K562 (cell line): ENCODE measurements around the gene RESP18. TPM values are rescaled to one million over a fixed set of nuclear protein-coding genes. Genes with fewer than 3 reads are reported as not detected.

ENCODE experiments used
- ATAC-seq: fragments of 200-7000 bp; cut with Tn5 transposase; 3 replicates; pipeline ENCODE4 v1.9.1; 2020; ENCODE audit warnings: moderate library complexity
- BruUV-seq: library from RNA; stranded (reverse); fragments of 400-500 nt; replicated peaks from 2 replicates; lab custom pipeline; 2021; lab: Mats Ljungman, UMichigan
- CTCF ChIA-PET: fragments of 300-600 bp; formaldehyde crosslinking; extraction: SDS; loops from one replicate; lab custom pipeline; 2021; ENCODE audit warnings: low intra/inter-chr PET ratio; lab: Yijun Ruan, JAX
- POLR2A ChIA-PET: fragments of 300-600, 350-650 bp; sonication (Branson Sonifier 250); formaldehyde crosslinking; extraction: SDS; loops from one replicate; lab custom pipeline; 2021; ENCODE audit warnings: antibody characterized with exemption, inconsistent platforms; lab: Yijun Ruan, JAX
- DNase-seq, 4 experiments: peaks; one replicate each; pipeline versions ENCODE4 v3.0.0 to v3.0.0-alpha.2; 2011 to 2018; ENCODE audit warnings: low spot score in 3 of 4, mixed read lengths in 3 of 4; ENCODE audit errors: extremely low read depth in 1 of 4
- FAIRE-seq: peaks from 2 replicates; lab custom pipeline; 2011; peaks lifted over from hg19 to GRCh38; lab: Jason Lieb, UNC
- H2AFZ ChIP-seq: 2 replicates; pipeline ENCODE4 v1.6.0; 2011; ENCODE audit warnings: low read depth, low read length, control low read depth, inconsistent platforms
- H3K27ac ChIP-seq: fragments of 200-600 bp; 3 replicates; pipeline ENCODE4 v1.8.0; 2011; ENCODE audit warnings: low read depth, mild to moderate bottlenecking, control low read depth, inconsistent platforms, low read length, moderate library complexity, mixed read lengths; ENCODE audit errors: extremely low read depth
- H3K27me3 ChIP-seq, 2 experiments: fragments of 300-600 bp in 1 of 2; 2 replicates in 1 of 2; 3 replicates in 1 of 2; pipeline versions ENCODE4 v1.6.0 to v1.8.0; 2011; ENCODE audit warnings: inconsistent platforms in 2 of 2, low read length in 2 of 2, mild to moderate bottlenecking in 1 of 2, mixed read lengths in 1 of 2, moderate library complexity in 1 of 2; ENCODE audit not compliant: control insufficient read depth in 2 of 2, insufficient read depth in 2 of 2
- H3K36me3 ChIP-seq: fragments of 300-600 bp; 3 replicates; pipeline ENCODE4 v1.8.0; 2011; ENCODE audit warnings: mild to moderate bottlenecking, low read length, inconsistent platforms; ENCODE audit not compliant: control insufficient read depth, insufficient read depth
- H3K4me1 ChIP-seq, 2 experiments: fragments of 200-600 bp in 1 of 2; replicated peaks in 1 of 2; 2 replicates in 1 of 2; 3 replicates in 1 of 2; pipeline versions ENCODE4 v1.5.1 to v1.8.0; 2011; ENCODE audit warnings: inconsistent platforms in 2 of 2, low read length in 2 of 2, mild to moderate bottlenecking in 1 of 2, mixed read lengths in 1 of 2, moderate library complexity in 1 of 2; ENCODE audit not compliant: control insufficient read depth in 2 of 2, insufficient read depth in 2 of 2
- H3K4me2 ChIP-seq: 2 replicates; pipeline ENCODE4 v1.6.1; 2011; ENCODE audit warnings: low read length, control low read depth, inconsistent platforms, mixed read lengths; ENCODE audit not compliant: insufficient read depth
- H3K4me3 ChIP-seq: fragments of 200-600 bp; sonication (generic), shearing (Covaris generic); 2 replicates; pipeline ENCODE4 v1.5.1; 2016; ENCODE audit warnings: control low read depth, inconsistent platforms
- H3K79me2 ChIP-seq: fragments of 200-600 bp; 3 replicates; pipeline ENCODE4 v1.8.0; 2011; ENCODE audit warnings: low read length, inconsistent platforms; ENCODE audit not compliant: control insufficient read depth, insufficient read depth
- H3K9ac ChIP-seq, 2 experiments: 2 replicates each; pipeline versions ENCODE4 v1.6.0 to v1.6.1; 2011; ENCODE audit warnings: low read depth in 2 of 2, low read length in 2 of 2, control low read depth in 1 of 2, inconsistent platforms in 1 of 2, mild to moderate bottlenecking in 1 of 2, mixed read lengths in 1 of 2; ENCODE audit not compliant: insufficient read depth in 1 of 2
- H3K9me1 ChIP-seq: one replicate; pipeline ENCODE4 v1.6.0; 2011; ENCODE audit warnings: inconsistent platforms, mild to moderate bottlenecking, low read length, moderate library complexity; ENCODE audit not compliant: control insufficient read depth, insufficient read depth
- H3K9me3 ChIP-seq: replicated peaks from 2 replicates; pipeline ENCODE4 v1.5.1; 2011; ENCODE audit warnings: low read depth, low read length, inconsistent platforms; ENCODE audit not compliant: control insufficient read depth, insufficient read depth
- H4K20me1 ChIP-seq: replicated peaks from 2 replicates; pipeline ENCODE4 v1.6.1; 2011; ENCODE audit warnings: low read length, inconsistent platforms, mixed read lengths; ENCODE audit not compliant: control insufficient read depth, insufficient read depth
- ATF1 ChIP-seq, 2 experiments: fragments of 450-650 bp in 1 of 2; IDR thresholded peaks; 2 replicates each; pipeline ENCODE4 v1.6.1; 2016; ENCODE audit warnings: missing compliant biosample characterization in 1 of 2, missing genetic modification characterization in 1 of 2
- CEBPG ChIP-seq, 3 experiments: fragments of 200-800 bp in 1 of 3; sonication (Bioruptor generic) in 1 of 3; sonication (generic) in 1 of 3; formaldehyde crosslinking in 1 of 3; IDR thresholded peaks in 2 of 3; conservative IDR thresholded peaks in 1 of 3; 2 replicates each; pipeline versions ENCODE4 v1.6.1 to v1.8.0; 2016 to 2022; ENCODE audit warnings: missing compliant biosample characterization in 2 of 3, missing genetic modification characterization in 2 of 3, mild to moderate bottlenecking in 1 of 3, missing genetic modification reagents in 1 of 3
- CREM ChIP-seq: IDR thresholded peaks from 2 replicates; pipeline ENCODE4 v1.6.1; 2014; ENCODE audit warnings: antibody characterized with exemption, low read depth
- CTBP1 ChIP-seq: fragments of 450-650 bp; IDR thresholded peaks from 2 replicates; pipeline ENCODE4 v1.6.1; 2016; ENCODE audit warnings: borderline replicate concordance
- DDX20 ChIP-seq: fragments of 450-650 bp; IDR thresholded peaks from 2 replicates; pipeline ENCODE4 v1.6.1; 2016; ENCODE audit warnings: missing genetic modification characterization, low read depth, mild to moderate bottlenecking, missing compliant biosample characterization, moderate library complexity
- EGR1 ChIP-seq: fragments of 450-650 bp; conservative IDR thresholded peaks from 2 replicates; pipeline ENCODE4 v1.6.1; 2017; ENCODE audit warnings: mild to moderate bottlenecking
- ERF ChIP-seq: fragments of 450-650 bp; formaldehyde crosslinking; IDR thresholded peaks from 2 replicates; pipeline ENCODE4 v1.4.0; 2020; ENCODE audit warnings: mild to moderate bottlenecking, mixed read lengths
- ESRRB ChIP-seq: fragments of 250-450 bp; sonication (Bioruptor Pico); IDR thresholded peaks from 2 replicates; pipeline ENCODE4 v1.5.0; 2020; ENCODE audit warnings: mild to moderate bottlenecking, moderate library complexity, borderline replicate concordance
- FOXM1 ChIP-seq, 2 experiments: fragments of 450-650 bp in 1 of 2; sonication (generic) in 1 of 2; formaldehyde crosslinking in 1 of 2; IDR thresholded peaks; 2 replicates each; pipeline versions ENCODE4 v1.6.1 to v1.9.0; 2017 to 2022; ENCODE audit warnings: low read depth in 2 of 2, mild to moderate bottlenecking in 2 of 2, missing genetic modification reagents in 1 of 2, moderate library complexity in 1 of 2
- LEF1 ChIP-seq: fragments of 450-650 bp; IDR thresholded peaks from 2 replicates; pipeline ENCODE4 v1.6.1; 2016; ENCODE audit warnings: mild to moderate bottlenecking
- MAFG ChIP-seq: fragments of 450-650 bp; conservative IDR thresholded peaks from 2 replicates; pipeline ENCODE4 v1.6.1; 2016; ENCODE audit warnings: missing genetic modification characterization, missing compliant biosample characterization
- NCOA2 ChIP-seq, 2 experiments: fragments of 450-650 bp; IDR thresholded peaks; 2 replicates each; pipeline ENCODE4 v1.6.1; 2018; ENCODE audit warnings: mild to moderate bottlenecking in 2 of 2, moderate library complexity in 1 of 2; ENCODE audit not compliant: partially characterized antibody in 2 of 2
- NFATC3 ChIP-seq: fragments of 450-650 bp; IDR thresholded peaks from 2 replicates; pipeline ENCODE4 v1.6.1; 2017; ENCODE audit warnings: mild to moderate bottlenecking
- NRF1 ChIP-seq, 2 experiments: fragments of 450-650 bp; IDR thresholded peaks in 1 of 2; conservative IDR thresholded peaks in 1 of 2; 2 replicates each; pipeline ENCODE4 v1.6.1; 2014; ENCODE audit warnings: mild to moderate bottlenecking in 2 of 2
- PRPF4 ChIP-seq: fragments of 200-400 bp; formaldehyde crosslinking; IDR thresholded peaks from one replicate; pipeline ENCODE4 v1.6.1; 2017; ENCODE audit warnings: low read length, low read depth, mild to moderate bottlenecking; ENCODE audit not compliant: insufficient read depth, poor library complexity, severe bottlenecking
- SAFB2 ChIP-seq: fragments of 200-400 bp; formaldehyde crosslinking; IDR thresholded peaks from 2 replicates; pipeline ENCODE4 v1.6.1; 2018; ENCODE audit warnings: borderline replicate concordance, low read length, low read depth, moderate library complexity; ENCODE audit not compliant: severe bottlenecking
- YBX1 ChIP-seq: fragments of 450-650 bp; IDR thresholded peaks from 2 replicates; pipeline ENCODE4 v1.7.1; 2016; ENCODE audit warnings: mild to moderate bottlenecking
- ZFP36 ChIP-seq: fragments of 150-350 bp; IDR thresholded peaks from 2 replicates; pipeline ENCODE4 v1.6.1; 2018; ENCODE audit warnings: low read length, low read depth; ENCODE audit not compliant: partially characterized antibody
- ZNF239 ChIP-seq: fragments of 250-450 bp; sonication (Bioruptor Pico); IDR thresholded peaks from 2 replicates; pipeline ENCODE4 v1.4.0; 2020; ENCODE audit warnings: mild to moderate bottlenecking
- ZNF707 ChIP-seq: fragments of 250-450 bp; sonication (Bioruptor Pico); conservative IDR thresholded peaks from 2 replicates; pipeline ENCODE4 v1.8.0; 2022; ENCODE audit warnings: inconsistent platforms, mild to moderate bottlenecking, moderate library complexity
- WGBS: fragments of 100-300 bp; shearing (Covaris generic); methylation state at CpG from one replicate; pipeline ENCODE4 v1.1.6; 2016; ENCODE audit warnings: low coverage, mixed read lengths; ENCODE audit not compliant: insufficient coverage; ENCODE audit errors: missing lambda C conversion rate; 5-methylcytosine and 5-hydroxymethylcytosine counted together
- in situ Hi-C: fragments of 300-500 bp; cut with MboI; formaldehyde crosslinking; loops from 4 replicates; pipeline ENCODE4 v1.15.0; 2018; ENCODE audit warnings: inconsistent platforms, mixed read lengths
- intact Hi-C: fragments of 100-400 bp; cut with micrococcal nuclease; formaldehyde crosslinking; loops from 2 replicates; pipeline ENCODE4 v1.14.2; 2022
- polyA plus RNA-seq, 8 experiments: library from polyadenylated mRNA; depleted of rRNA in 4 of 8; stranded (reverse) in 5 of 8; unstranded in 3 of 8; fragments of >200 nt; fragmentation: Nextera tagmentation in 2 of 8; fragmentation: Illumina TruSeq in 1 of 8; extraction: Ambion mirVana in 2 of 8; extraction: Trizol in 1 of 8; gene quantifications; 2 replicates each; pipeline versions ENCODE4 v1.2.1 to v1.2.3, GENCODE V29; 2011 to 2014; ENCODE audit warnings: inconsistent platforms in 1 of 8, missing spikeins in 1 of 8
- total RNA-seq, 7 experiments: library from RNA; depleted of rRNA in 6 of 7; stranded (reverse); fragments of >200 nt in 6 of 7; fragmentation: Illumina TruSeq in 2 of 7; extraction: Trizol in 2 of 7; gene quantifications; 2 replicates each; pipeline versions ENCODE4 v1.2.1 to v1.2.3, GENCODE V29; 2011 to 2021; ENCODE audit warnings: low replicate concordance in 1 of 7
- TF ChIP-seq, protein P1 (sequence below): fragments of 450-650 bp; formaldehyde crosslinking; IDR thresholded peaks from 2 replicates; pipeline ENCODE4 v1.4.0; 2022; ENCODE audit warnings: missing genetic modification characterization
- TF ChIP-seq, protein P2 (sequence below): fragments of 450-650 bp; conservative IDR thresholded peaks from 2 replicates; pipeline ENCODE4 v1.6.1; 2016; ENCODE audit warnings: missing genetic modification characterization, low read depth, mild to moderate bottlenecking, missing compliant biosample characterization, moderate library complexity

Gene RESP18
- total and polyA plus RNA-seq, 9 of the 15 experiments (the other 6 are each of a cell fraction or from before 2014, with no cell fraction given), result not detected

GRCh38 chr2:219309278-219309677, 23.3 kb downstream of the RESP18 start, which contains the start of gene PTPRN:
TSS of gene PTPRN (minus strand) at chr2:219309401. CDS start at chr2:219309332, 69 bp downstream.
- DNase-seq (peak in 2 of 4 experiments; percentile 42 to 48), FAIRE-seq (no peak), ATAC-seq (no peak)
- Histone ChIP-seq H2AFZ (no peak within 1 kb of the TSS), H3K4me2 (peak within 1 kb of the TSS; percentile 65), H3K27ac (no peak within 1 kb of the TSS), H3K9me1 (no peaks in the 10 kb centered on the region), H3K4me3 (peak within 1 kb of the TSS; percentile 22), H3K36me3 (no peaks in the 10 kb centered on the region), H3K79me2 (no peaks in the 10 kb centered on the region), H3K4me1 (peaks cover 0 to 15% of the 10 kb centered on the region in 2 experiments; a peak in 2 of 5 replicates), H3K27me3 (peaks cover 6 to 22% of the 10 kb centered on the region in 2 experiments; a peak in 3 of 5 replicates), H3K9me3 (no peaks in the 10 kb centered on the region), H4K20me1 (no peaks in the 10 kb centered on the region), H3K9ac (no peak within 1 kb of the TSS)
- ChIA-PET CTCF (no interaction called here), POLR2A (interaction anchor here (0.6 to 1.0 kb wide), 3 partner anchors 9 to 1209 kb away, joined by 3 read pairs; no protein-coding TSS in a partner anchor)
- in situ Hi-C loops (no loop called here), intact Hi-C loops (no loop called here)
- no TSS peak for BruUV-seq
- 4% methylated on average over 19 of the region's 37 CpGs for WGBS
- no peak for TF ChIP-seq PRPF4
- no peak for TF ChIP-seq CTBP1
- TF ChIP-seq, protein P1, sequence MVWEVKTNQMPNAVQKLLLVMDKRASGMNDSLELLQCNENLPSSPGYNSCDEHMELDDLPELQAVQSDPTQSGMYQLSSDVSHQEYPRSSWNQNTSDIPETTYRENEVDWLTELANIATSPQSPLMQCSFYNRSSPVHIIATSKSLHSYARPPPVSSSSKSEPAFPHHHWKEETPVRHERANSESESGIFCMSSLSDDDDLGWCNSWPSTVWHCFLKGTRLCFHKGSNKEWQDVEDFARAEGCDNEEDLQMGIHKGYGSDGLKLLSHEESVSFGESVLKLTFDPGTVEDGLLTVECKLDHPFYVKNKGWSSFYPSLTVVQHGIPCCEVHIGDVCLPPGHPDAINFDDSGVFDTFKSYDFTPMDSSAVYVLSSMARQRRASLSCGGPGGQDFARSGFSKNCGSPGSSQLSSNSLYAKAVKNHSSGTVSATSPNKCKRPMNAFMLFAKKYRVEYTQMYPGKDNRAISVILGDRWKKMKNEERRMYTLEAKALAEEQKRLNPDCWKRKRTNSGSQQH (CRISPR knock-in tag), result no peak
- no peak for TF ChIP-seq SAFB2
- TF ChIP-seq FOXM1 (IDR thresholded peaks at IDR 0.05; ENCODE audit: low read depth), result no peak
- no peak for TF ChIP-seq FOXM1 (CRISPR knock-in tag; IDR thresholded peaks at IDR 0.05; ENCODE audit: low read depth)
- no peak for TF ChIP-seq ZNF707 (CRISPR knock-in tag)
- no peak for TF ChIP-seq YBX1
- TF ChIP-seq ERF (CRISPR knock-in tag), result no peak
- no peak for TF ChIP-seq ATF1 (CRISPR knock-in tag; IDR thresholded peaks at IDR 0.05)
- 0 out of 2 replicates have a peak, but pooled peaks have one; percentile 9 for TF ChIP-seq ATF1 (tag; IDR thresholded peaks at IDR 0.05)
- TF ChIP-seq NCOA2 (IDR thresholded peaks at IDR 0.05; ENCODE audit: partially characterized antibody in 2 of 2), result no peak
- TF ChIP-seq NFATC3, result no peak
- no peak for TF ChIP-seq CEBPG (CRISPR knock-in tag; IDR thresholded peaks at IDR 0.05)
- TF ChIP-seq CEBPG (tag; conservative IDR thresholded peaks at IDR 0.05 in 1 of 2, IDR thresholded peaks at IDR 0.05 in 1 of 2), result peak in 1 of 2 experiments; percentile 55; a peak in 2 of 4 replicates
- TF ChIP-seq NRF1 (conservative IDR thresholded peaks at IDR 0.05 in 1 of 2, IDR thresholded peaks at IDR 0.05 in 1 of 2), result no peak
- TF ChIP-seq, protein P2, sequence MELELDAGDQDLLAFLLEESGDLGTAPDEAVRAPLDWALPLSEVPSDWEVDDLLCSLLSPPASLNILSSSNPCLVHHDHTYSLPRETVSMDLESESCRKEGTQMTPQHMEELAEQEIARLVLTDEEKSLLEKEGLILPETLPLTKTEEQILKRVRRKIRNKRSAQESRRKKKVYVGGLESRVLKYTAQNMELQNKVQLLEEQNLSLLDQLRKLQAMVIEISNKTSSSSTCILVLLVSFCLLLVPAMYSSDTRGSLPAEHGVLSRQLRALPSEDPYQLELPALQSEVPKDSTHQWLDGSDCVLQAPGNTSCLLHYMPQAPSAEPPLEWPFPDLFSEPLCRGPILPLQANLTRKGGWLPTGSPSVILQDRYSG (tag), result no peak
- no peak for TF ChIP-seq LEF1
- no peak for TF ChIP-seq MAFG
- peak; percentile 66 for TF ChIP-seq CREM
- TF ChIP-seq EGR1, result peak; percentile 16; the same call in 1 of the 2 replicates
- no peak for TF ChIP-seq DDX20 (tag)
- no peak for TF ChIP-seq ESRRB (CRISPR knock-in tag)
- TF ChIP-seq ZFP36, result no peak
- TF ChIP-seq ZNF239 (CRISPR knock-in tag), result no peak
